ENCODE results near the gene CDH4. TPM values are rescaled to one million over a fixed set of nuclear protein-coding genes. Genes with fewer than 3 reads are reported as not detected.

CDH4 gene
- polyA plus RNA-seq, 1 donor (not counting 4 experiments of a cell fraction or from before 2014, with no cell fraction given): 2.2 TPM

- Histone ChIP-seq H4K20me1 (ENCODE audit: control insufficient read depth, extremely low read depth, insufficient read depth, low read length) (no peaks in the 10 kb centered on the region), H3K36me3 (ENCODE audit: control insufficient read depth in 2 of 2, extremely low read depth in 1 of 2, insufficient read depth in 2 of 2, low read length in 2 of 2) (no peaks in the 10 kb centered on the region), H3K27ac (ENCODE audit: control insufficient read depth, insufficient read depth, low read length) (no peak overlapping the region), H3K79me2 (ENCODE audit: control insufficient read depth, insufficient read depth, low read length) (no peaks in the 10 kb centered on the region), H3K27me3 (ENCODE audit: control insufficient read depth, extremely low read depth, insufficient read depth, low read length) (peaks cover 19% of the 10 kb centered on the region), H3K4me3 (ENCODE audit: control insufficient read depth in 2 of 3, extremely low read depth in 1 of 3, insufficient read depth in 2 of 3, low read depth in 1 of 3, low read length in 3 of 3) (no peak overlapping the region), H3K9me3 (ENCODE audit: control insufficient read depth, low read depth, low read length) (no peaks in the 10 kb centered on the region), H3K4me1 (ENCODE audit: control insufficient read depth, extremely low read depth, insufficient read depth, low read length) (no peaks in the 10 kb centered on the region), H3K9ac (ENCODE audit: control insufficient read depth, extremely low read depth, insufficient read depth, low read length) (no peak overlapping the region), H3K4me2 (ENCODE audit: control insufficient read depth, extremely low read depth, insufficient read depth, low read depth, low read length) (no peak overlapping the region), H3K9me1 (ENCODE audit: control insufficient read depth, extremely low read depth, insufficient read depth, low read length) (no peaks in the 10 kb centered on the region), H2AFZ (ENCODE audit: control insufficient read depth, low read length) (no peak overlapping the region)
- FAIRE-seq: no peak
- no peak for DNase-seq (ENCODE audit: low read depth, low spot score)
- TF ChIP-seq EZH2 (IDR thresholded peaks at IDR 0.05; ENCODE audit: low read length): no peak
- dilution Hi-C loops (cut with MboI; ENCODE audit: extremely low pct_ligation_motif_present, low sequenced_read_pairs): no loop called here
These were observed 697.9 kb downstream of the CDH4 start for GRCh38 chr20:61949714-61950640.

- H3K9me1 ChIP-seq (ENCODE audit: control insufficient read depth, extremely low read depth, insufficient read depth, low read length): no peaks in the 10 kb centered on the region
- FAIRE-seq (no peak), DNase-seq (ENCODE audit: low read depth, low spot score) (no peak)
- H2AFZ ChIP-seq (ENCODE audit: control insufficient read depth, low read length): no peak overlapping the region
- H4K20me1 ChIP-seq (ENCODE audit: control insufficient read depth, extremely low read depth, insufficient read depth, low read length): no peaks in the 10 kb centered on the region
- TF ChIP-seq EZH2 (IDR thresholded peaks at IDR 0.05; ENCODE audit: low read length) (no peak), CTCF (optimal IDR thresholded peaks at IDR 0.05 in 1 of 3, IDR thresholded peaks at IDR 0.05 in 1 of 3, conservative IDR thresholded peaks at IDR 0.05 in 1 of 3; ENCODE audit: extremely low read depth in 1 of 3, insufficient read depth in 2 of 3, low read length in 3 of 3) (no peak)
- H3K4me1 ChIP-seq (ENCODE audit: control insufficient read depth, extremely low read depth, insufficient read depth, low read length): no peaks in the 10 kb centered on the region
- no peak overlapping the region for H3K4me3 ChIP-seq (ENCODE audit: control insufficient read depth in 2 of 3, extremely low read depth in 1 of 3, insufficient read depth in 2 of 3, low read depth in 1 of 3, low read length in 3 of 3)
- no peak overlapping the region for H3K4me2 ChIP-seq (ENCODE audit: control insufficient read depth, extremely low read depth, insufficient read depth, low read depth, low read length)
- dilution Hi-C loops (cut with MboI; ENCODE audit: extremely low pct_ligation_motif_present, low sequenced_read_pairs): no loop called here
- H3K9ac ChIP-seq (ENCODE audit: control insufficient read depth, extremely low read depth, insufficient read depth, low read length): no peak overlapping the region
- no peaks in the 10 kb centered on the region for H3K9me3 ChIP-seq (ENCODE audit: control insufficient read depth, low read depth, low read length)
- H3K79me2 ChIP-seq (ENCODE audit: control insufficient read depth, insufficient read depth, low read length): no peaks in the 10 kb centered on the region
- H3K36me3 ChIP-seq (ENCODE audit: control insufficient read depth in 2 of 2, extremely low read depth in 1 of 2, insufficient read depth in 2 of 2, low read length in 2 of 2): no peaks in the 10 kb centered on the region
- peaks cover 21% of the 10 kb centered on the region for H3K27me3 ChIP-seq (ENCODE audit: control insufficient read depth, extremely low read depth, insufficient read depth, low read length)
- no peak overlapping the region for H3K27ac ChIP-seq (ENCODE audit: control insufficient read depth, insufficient read depth, low read length)
These were observed 698.6 kb downstream of the CDH4 start for GRCh38 chr20:61950641-61951071.

All from keratinocyte (primary cell).